GM18861 (cell line): Measurements from ENCODE around the gene C15orf40.
"Not testable (repeated sequence)": the region's sequence is repeated elsewhere in the genome, so short reads cannot be mapped to it uniquely, and the experiment has no call there.

Experiments used
- ATAC-seq: cut with Tn5 transposase; IDR thresholded peaks from one replicate; pipeline ENCODE4 v1.9.1; 2021; ENCODE audit not compliant: unreplicated experiment

C15orf40 gene

GRCh38 chr15:82952158-82953081, 59.0 kb downstream of the C15orf40 start, which contains the start of gene HOMER2:
HOMER2 (minus strand) TSS chr15:82952720; CDS start chr15:82952535, 185 bp downstream.
- ATAC-seq, result no peak

GRCh38 chr15:82951472-82952157, 59.8 kb downstream of the C15orf40 start:
- ATAC-seq, result no peak

DNA sequence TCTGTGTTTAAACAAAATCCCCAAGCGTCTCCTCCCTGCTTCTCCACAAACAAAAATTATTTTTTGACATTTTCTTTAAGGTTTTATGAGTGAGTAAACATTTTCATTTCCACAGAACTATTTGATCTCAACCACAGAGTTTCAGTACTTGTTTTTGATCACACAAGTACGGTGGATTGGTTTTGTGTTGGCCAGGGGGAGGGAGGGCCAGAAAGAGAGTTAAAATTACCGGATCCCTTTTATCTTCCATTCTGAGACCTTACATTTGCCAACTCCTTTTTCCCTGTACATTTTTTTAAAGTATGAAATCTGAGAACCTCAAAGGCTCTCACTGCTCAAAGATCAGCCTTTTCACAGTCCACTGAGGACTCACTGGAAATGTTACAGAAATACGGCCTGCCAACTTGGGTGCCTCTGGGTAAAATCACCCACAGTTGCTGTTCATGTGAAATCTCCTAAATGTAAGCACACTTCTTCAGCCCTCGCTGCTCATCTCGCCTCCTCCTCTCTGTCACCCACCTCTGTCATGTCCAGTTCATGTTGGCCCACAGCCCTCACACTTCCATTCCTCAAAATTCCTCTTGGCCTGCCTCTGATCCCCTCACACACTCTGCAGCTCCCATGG, 60.6 kb downstream of the C15orf40 start:
- no peak for ATAC-seq

DNA sequence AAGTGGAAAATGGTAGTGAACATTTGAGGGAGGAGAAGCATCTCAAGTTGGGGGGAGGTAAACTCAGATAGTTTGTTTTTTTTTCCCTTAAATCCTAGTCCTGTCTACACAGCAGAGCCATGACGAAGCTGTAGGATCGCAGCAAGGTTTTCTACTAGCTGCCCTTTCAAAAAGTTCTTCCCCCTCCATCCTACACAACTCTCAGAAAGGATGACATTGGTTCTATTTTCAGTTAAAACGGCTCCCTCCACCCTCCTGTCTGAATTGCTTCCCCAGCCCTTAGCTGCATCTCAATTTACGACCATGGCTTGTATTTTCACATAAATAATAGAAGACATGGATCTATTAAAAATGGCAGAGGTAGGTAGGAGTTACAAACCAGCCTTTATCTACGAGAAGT, 61.1 kb downstream of the C15orf40 start:
- no peak for ATAC-seq

GRCh38 chr15:82946155-82946701, 65.2 kb downstream of the C15orf40 start:
- ATAC-seq, result no peak

DNA sequence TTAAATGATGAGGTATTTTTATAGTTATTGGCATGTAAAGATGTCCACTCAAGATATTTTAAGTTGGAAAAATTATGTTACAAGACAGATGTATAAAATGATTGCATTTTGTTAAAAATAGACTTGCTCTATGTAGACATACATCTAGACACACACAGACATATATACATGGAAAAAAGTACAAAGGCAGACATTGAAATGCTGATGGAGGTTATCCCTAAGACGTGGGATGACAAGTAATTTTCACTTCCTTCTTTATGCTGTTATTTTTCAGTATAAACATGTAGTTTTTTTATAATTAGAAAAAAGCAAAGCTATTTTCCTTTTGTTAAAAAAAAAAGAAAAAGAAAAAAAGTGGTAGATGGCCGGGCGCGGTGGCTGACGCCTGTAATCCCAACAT, 66.1 kb downstream of the C15orf40 start:
- no peak for ATAC-seq

GRCh38 chr15:82944821-82945220, 66.6 kb downstream of the C15orf40 start:
- ATAC-seq, result no peak

GRCh38 chr15:82944056-82944455, 67.4 kb downstream of the C15orf40 start:
- ATAC-seq, result no peak

- no peak for ATAC-seq
Measured at GRCh38 chr15:82943176-82943575, 68.3 kb downstream of the C15orf40 start.

- no peak for ATAC-seq
Measured at GRCh38 chr15:82942691-82943090, 68.7 kb downstream of the C15orf40 start.

DNA sequence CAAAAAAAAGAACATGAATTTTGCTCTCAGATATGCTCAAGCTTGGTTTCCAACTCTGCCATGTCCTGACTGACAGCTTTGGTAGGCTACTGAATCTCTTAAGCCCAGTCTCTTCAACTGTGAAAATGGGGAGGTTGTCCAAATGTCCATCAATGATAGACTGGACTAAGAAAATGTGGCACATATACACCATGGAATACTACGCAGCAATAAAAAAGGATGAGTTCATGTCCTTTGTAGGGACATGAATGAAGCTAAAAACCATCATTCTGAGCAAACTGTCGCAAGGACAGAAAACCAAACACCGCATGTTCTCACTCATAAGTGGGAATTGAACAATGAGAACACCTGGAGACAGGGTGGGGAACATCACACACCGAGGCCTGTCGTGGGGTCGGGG, 71.8 kb downstream of the C15orf40 start:
- not testable (repeated sequence) for ATAC-seq
